Glomerular visceral epithelial cell (primary cell): ENCODE data around the gene CFAP410.
"Not testable (repeated sequence)": the region's sequence is repeated elsewhere in the genome, so short reads cannot be mapped to it uniquely, and the experiment has no call there.

Experiments
- DNase-seq: peaks from one replicate; pipeline ENCODE4 v3.0.0-alpha.2; 2016; ENCODE audit errors: extremely low spot score

Gene CFAP410

GRCh38 chr21:44368711-44369446 lies 29.7 kb upstream of the CFAP410 start:
- DNase-seq = no peak

GRCh38 chr21:44366586-44367211 lies 27.5 kb upstream of the CFAP410 start:
- no peak for DNase-seq

GRCh38 chr21:44365967-44366585 lies 26.9 kb upstream of the CFAP410 start:
- DNase-seq = no peak

- no peak for DNase-seq
Observed at GRCh38 chr21:44365251-44365966, 26.2 kb upstream of the CFAP410 start.

GRCh38 chr21:44364151-44365053 lies 25.2 kb upstream of the CFAP410 start:
- DNase-seq = no peak

- no peak for DNase-seq
Observed at GRCh38 chr21:44363278-44363677, 24.1 kb upstream of the CFAP410 start.

GRCh38 chr21:44361903-44362302 lies 22.7 kb upstream of the CFAP410 start:
- not testable (repeated sequence) for DNase-seq

- no peak for DNase-seq
Observed at GRCh38 chr21:44360159-44360558, 21.0 kb upstream of the CFAP410 start.

GRCh38 chr21:44359396-44359795 lies 20.2 kb upstream of the CFAP410 start:
- no peak for DNase-seq

GRCh38 chr21:44357064-44357837 lies 18.1 kb upstream of the CFAP410 start:
- no peak for DNase-seq

- peak; percentile 54 for DNase-seq
Observed at GRCh38 chr21:44356636-44357035, 17.4 kb upstream of the CFAP410 start.

GRCh38 chr21:44356160-44356559 lies 17.0 kb upstream of the CFAP410 start:
- DNase-seq = no peak

- no peak for DNase-seq
Observed at GRCh38 chr21:44354775-44355771, 15.9 kb upstream of the CFAP410 start.

GRCh38 chr21:44354001-44354405 lies 14.8 kb upstream of the CFAP410 start:
- no peak for DNase-seq

GRCh38 chr21:44353191-44353970 lies 14.2 kb upstream of the CFAP410 start, which contains the start of gene TRPM2:
TRPM2 (plus strand) TSS chr21:44353621; CDS start chr21:44353701, 80 bp downstream.
- DNase-seq = no peak

- no peak for DNase-seq
Observed at GRCh38 chr21:44352253-44352860, 13.2 kb upstream of the CFAP410 start.

- no peak for DNase-seq
Observed at GRCh38 chr21:44351535-44352252, 12.5 kb upstream of the CFAP410 start.
